A549 (cell line): ENCODE measurements around the gene UFC1. TPM values are rescaled to one million over a fixed set of nuclear protein-coding genes. Genes with fewer than 3 reads are reported as not detected.
A peak's percentile ranks its signal among the peaks of the same experiment; 100 is the strongest.

ENCODE experiments used
- ATAC-seq, 2 experiments: fragments of 200-7000 bp in 1 of 2; fragments of >200 bp in 1 of 2; cut with Nextera tagmentation in 1 of 2; cut with Tn5 transposase in 1 of 2; 3 replicates each; pipeline versions ENCODE4 v1.8.0 to v1.9.1; 2018 to 2020; ENCODE audit warnings: mild to moderate bottlenecking in 1 of 2, moderate library complexity in 1 of 2
- CTCF ChIA-PET: fragments of 300-600 bp; sonication (Branson Sonifier 250); formaldehyde crosslinking; extraction: SDS; loops from one replicate; lab custom pipeline; 2021; ENCODE audit warnings: antibody characterized with exemption, inconsistent platforms; lab: Yijun Ruan, JAX
- POLR2A ChIA-PET: fragments of 350-600 bp; formaldehyde crosslinking; extraction: SDS; loops from one replicate; lab custom pipeline; 2021; ENCODE audit warnings: antibody characterized with exemption, inconsistent platforms; lab: Yijun Ruan, JAX
- DNase-seq, 2 experiments: peaks; one replicate each; pipeline versions ENCODE4 v3.0.0 to v3.0.0-alpha.2; 2011 to 2016; ENCODE audit warnings: low read depth in 1 of 2, low spot score in 1 of 2
- FAIRE-seq: peaks from 2 replicates; lab custom pipeline; 2011; peaks lifted over from hg19 to GRCh38; lab: Jason Lieb, UNC
- H3K27ac ChIP-seq, 2 experiments: fragments of >200 bp; sonication (Bioruptor Twin); formaldehyde crosslinking; 3 replicates each; pipeline ENCODE4 v1.5.1; 2016 to 2017
- H3K4me1 ChIP-seq: fragments of >200 bp; sonication (Bioruptor Twin); formaldehyde crosslinking; 3 replicates; pipeline ENCODE4 v1.6.1; 2016
- H3K4me2 ChIP-seq: fragments of >200 bp; sonication (Bioruptor Twin); formaldehyde crosslinking; 3 replicates; pipeline ENCODE4 v1.6.1; 2016
- H3K4me3 ChIP-seq: fragments of >200 bp; sonication (Bioruptor Twin); formaldehyde crosslinking; 3 replicates; pipeline ENCODE4 v1.5.1; 2016
- H3K9me3 ChIP-seq: fragments of >200 bp; sonication (Bioruptor Twin); formaldehyde crosslinking; 3 replicates; pipeline ENCODE4 v1.6.1; 2016
- CEBPB ChIP-seq, 2 experiments: fragments of >200 bp in 1 of 2; sonication (Bioruptor Twin) in 1 of 2; formaldehyde crosslinking in 1 of 2; IDR thresholded peaks; 2 replicates each; pipeline ENCODE4 v1.6.1; 2012 to 2016
- CHD2 ChIP-seq: fragments of 150-350 bp; IDR thresholded peaks from 2 replicates; pipeline ENCODE4 v1.6.1; 2014; ENCODE audit warnings: low read length; ENCODE audit not compliant: partially characterized antibody
- CHD4 ChIP-seq: fragments of 200-600 bp; sonication (generic); IDR thresholded peaks from 2 replicates; pipeline ENCODE4 v1.6.1; 2016; ENCODE audit warnings: antibody characterized with exemption, mild to moderate bottlenecking, borderline replicate concordance
- EHF ChIP-seq: fragments of 250-450 bp; sonication (Bioruptor Pico); IDR thresholded peaks from 2 replicates; pipeline ENCODE4 v1.5.0; 2020; ENCODE audit warnings: mild to moderate bottlenecking
- EHMT2 ChIP-seq: fragments of 200-600 bp; sonication (generic); IDR thresholded peaks from 2 replicates; pipeline ENCODE4 v1.6.1; 2016; ENCODE audit warnings: antibody characterized with exemption, low read depth, mild to moderate bottlenecking, moderate library complexity
- GATA3 ChIP-seq: IDR thresholded peaks from 2 replicates; pipeline ENCODE4 v1.6.1; 2012; ENCODE audit warnings: borderline replicate concordance
- HDAC2 ChIP-seq: fragments of 200-600 bp; sonication (generic); IDR thresholded peaks from 2 replicates; pipeline ENCODE4 v1.6.1; 2016
- HOXB13 ChIP-seq: fragments of 250-450 bp; sonication (Bioruptor Pico); IDR thresholded peaks from 2 replicates; pipeline ENCODE4 v1.5.0; 2020; ENCODE audit warnings: low read depth, mild to moderate bottlenecking, moderate library complexity
- HOXB5 ChIP-seq: fragments of 250-450 bp; sonication (Bioruptor Pico); IDR thresholded peaks from 2 replicates; pipeline ENCODE4 v1.5.0; 2020; ENCODE audit warnings: mild to moderate bottlenecking, moderate library complexity
- JUN ChIP-seq, 2 experiments: fragments of >200 bp; sonication (Bioruptor Twin); formaldehyde crosslinking; IDR thresholded peaks; 2 replicates in 1 of 2; 3 replicates in 1 of 2; pipeline ENCODE4 v1.6.1; 2016 to 2017
- JUNB ChIP-seq: fragments of >200 bp; sonication (Bioruptor Twin); formaldehyde crosslinking; IDR thresholded peaks from 2 replicates; pipeline ENCODE4 v1.6.1; 2016
- KDM1A ChIP-seq: fragments of 200-600 bp; sonication (generic); IDR thresholded peaks from 2 replicates; pipeline ENCODE4 v1.6.1; 2016; ENCODE audit warnings: low read depth, mild to moderate bottlenecking
- KDM5A ChIP-seq: fragments of 200-600 bp; sonication (generic); IDR thresholded peaks from 2 replicates; pipeline ENCODE4 v1.6.1; 2016; ENCODE audit warnings: antibody characterized with exemption, mild to moderate bottlenecking
- MAZ ChIP-seq: fragments of 150-350 bp; IDR thresholded peaks from 2 replicates; pipeline ENCODE4 v1.6.1; 2014; ENCODE audit warnings: antibody characterized with exemption, low read depth, low read length, borderline replicate concordance
- NFE2L2 ChIP-seq: fragments of 150-350 bp; conservative IDR thresholded peaks from 2 replicates; pipeline ENCODE4 v1.6.1; 2014; ENCODE audit warnings: low read length
- POLR2AphosphoS2 ChIP-seq: conservative IDR thresholded peaks from 2 replicates; pipeline ENCODE4 v1.6.1; 2012; ENCODE audit warnings: low read length, improper control_type of control experiment, inconsistent platforms
- RAD21 ChIP-seq, 2 experiments: fragments of >200 bp in 1 of 2; sonication (Bioruptor Twin) in 1 of 2; formaldehyde crosslinking in 1 of 2; IDR thresholded peaks in 1 of 2; conservative IDR thresholded peaks in 1 of 2; 2 replicates in 1 of 2; 3 replicates in 1 of 2; pipeline ENCODE4 v1.6.1; 2012 to 2018; ENCODE audit warnings: inconsistent platforms in 1 of 2
- RARB ChIP-seq: fragments of 250-450 bp; sonication (Bioruptor Pico); IDR thresholded peaks from 2 replicates; pipeline ENCODE4 v1.8.0; 2021; ENCODE audit warnings: mild to moderate bottlenecking, moderate library complexity
- RCOR1 ChIP-seq: fragments of 150-350 bp; IDR thresholded peaks from 2 replicates; pipeline ENCODE4 v1.6.1; 2014; ENCODE audit warnings: antibody characterized with exemption, low read length, low read depth
- RNF2 ChIP-seq: fragments of 200-600 bp; sonication (generic); IDR thresholded peaks from 2 replicates; pipeline ENCODE4 v1.6.1; 2016; ENCODE audit warnings: low read depth, mild to moderate bottlenecking, antibody characterized with exemption, moderate library complexity, borderline replicate concordance
- ZC3H11A ChIP-seq: fragments of 450-650 bp; IDR thresholded peaks from 2 replicates; pipeline ENCODE4 v1.6.1; 2014; ENCODE audit warnings: antibody characterized with exemption, mild to moderate bottlenecking
- ZNF302 ChIP-seq: fragments of 250-450 bp; sonication (Bioruptor Pico); IDR thresholded peaks from 2 replicates; pipeline ENCODE4 v1.9.0; 2021; ENCODE audit warnings: inconsistent platforms, mild to moderate bottlenecking, moderate library complexity
- ZSCAN20 ChIP-seq: fragments of 250-450 bp; sonication (Bioruptor Pico); IDR thresholded peaks from 2 replicates; pipeline ENCODE4 v1.8.0; 2022; ENCODE audit warnings: mild to moderate bottlenecking, moderate library complexity
- WGBS: methylation state at CpG from one replicate; pipeline ENCODE4 v1.1.6; 2017; ENCODE audit errors: missing lambda C conversion rate; 5-methylcytosine and 5-hydroxymethylcytosine counted together
- polyA plus RNA-seq, 4 experiments: library from polyadenylated mRNA; depleted of rRNA in 3 of 4; stranded (reverse); fragments of >200 nt; fragmentation: RNase III in 1 of 4; extraction: RNeasy Plus Mini Kit Qiagen cat#74134 plus additional on column Dnase treatment in 1 of 4; gene quantifications; 2 replicates in 3 of 4; 3 replicates in 1 of 4; pipeline ENCODE4 v1.2.3, GENCODE V29; 2011 to 2017
- TF ChIP-seq, protein P1 (sequence below): IDR thresholded peaks from 2 replicates; pipeline ENCODE4 v1.6.1; 2012
- TF ChIP-seq, protein P2 (sequence below): fragments of 450-650 bp; IDR thresholded peaks from 2 replicates; pipeline ENCODE4 v1.6.1; 2014; ENCODE audit warnings: antibody characterized with exemption
- TF ChIP-seq, protein P3 (sequence below): fragments of 250-450 bp; sonication (Bioruptor Pico); IDR thresholded peaks from 2 replicates; pipeline ENCODE4 v1.5.0; 2021; ENCODE audit warnings: mild to moderate bottlenecking, moderate library complexity, borderline replicate concordance
- TF ChIP-seq, protein P4 (sequence below): fragments of >200 bp; sonication (Bioruptor Twin); formaldehyde crosslinking; IDR thresholded peaks from 3 replicates; pipeline ENCODE4 v1.6.1; 2016
- TF ChIP-seq, protein P5 (sequence below): fragments of >200 bp; sonication (Bioruptor Twin); formaldehyde crosslinking; IDR thresholded peaks from 2 replicates; pipeline ENCODE4 v1.6.1; 2016
- TF ChIP-seq, protein P6 (sequence below): IDR thresholded peaks from 2 replicates; pipeline ENCODE4 v1.6.1; 2012; ENCODE audit warnings: low read depth, borderline replicate concordance

Gene UFC1
- polyA plus RNA-seq, 2 of the 4 experiments (the other 2 are of a cell fraction): 115 to 153 TPM

DNA sequence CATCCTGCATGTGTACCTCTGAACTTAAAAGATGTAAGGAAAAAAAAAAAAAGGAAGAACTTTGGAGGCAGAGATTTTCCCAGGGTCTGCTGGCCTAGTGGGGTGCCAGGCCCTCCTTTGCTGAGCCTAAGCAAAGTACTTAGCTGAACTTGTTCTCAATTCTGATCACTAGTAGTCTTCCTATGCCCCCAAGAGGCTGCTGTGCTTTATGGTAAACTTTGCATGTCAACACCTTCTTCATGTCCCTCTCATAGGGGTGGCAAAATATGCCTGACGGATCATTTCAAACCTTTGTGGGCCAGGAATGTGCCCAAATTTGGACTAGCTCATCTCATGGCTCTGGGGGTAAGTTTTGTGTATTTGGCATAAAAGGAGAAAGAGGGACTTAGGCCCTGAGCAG, 4.1 kb downstream of the UFC1 start:
- ATAC-seq (no peak), FAIRE-seq (no peak), DNase-seq (no peak)
- H3K4me2 ChIP-seq: no peak overlapping the region
- ChIA-PET POLR2A (interaction anchor here (1.5 kb wide), 1 partner anchor 8 kb away, joined by 5 read pairs; the partner anchor contains the start of gene PPOX), CTCF (interaction anchor here (0.5 to 7.9 kb wide), 13 partner anchors 9 to 923 kb away, joined by 3 to 59 read pairs (median 5); partner anchors contain the start of genes DEDD and PPOX)
- H3K4me1 ChIP-seq: peaks cover 16% of the 10 kb centered on the region
- no peaks in the 10 kb centered on the region for H3K9me3 ChIP-seq
- 94% methylated on average over 1 of the region's 1 CpG for WGBS
- no peak for TF ChIP-seq CHD2
- no peak for TF ChIP-seq CHD4
- TF ChIP-seq KDM5A: no peak
- TF ChIP-seq, protein P1, sequence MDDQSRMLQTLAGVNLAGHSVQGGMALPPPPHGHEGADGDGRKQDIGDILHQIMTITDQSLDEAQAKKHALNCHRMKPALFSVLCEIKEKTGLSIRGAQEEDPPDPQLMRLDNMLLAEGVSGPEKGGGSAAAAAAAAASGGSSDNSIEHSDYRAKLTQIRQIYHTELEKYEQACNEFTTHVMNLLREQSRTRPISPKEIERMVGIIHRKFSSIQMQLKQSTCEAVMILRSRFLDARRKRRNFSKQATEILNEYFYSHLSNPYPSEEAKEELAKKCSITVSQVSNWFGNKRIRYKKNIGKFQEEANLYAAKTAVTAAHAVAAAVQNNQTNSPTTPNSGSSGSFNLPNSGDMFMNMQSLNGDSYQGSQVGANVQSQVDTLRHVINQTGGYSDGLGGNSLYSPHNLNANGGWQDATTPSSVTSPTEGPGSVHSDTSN: no peak
- TF ChIP-seq CEBPB (IDR thresholded peaks at IDR 0.05): no peak
- TF ChIP-seq JUNB: no peak
- TF ChIP-seq, protein P2, sequence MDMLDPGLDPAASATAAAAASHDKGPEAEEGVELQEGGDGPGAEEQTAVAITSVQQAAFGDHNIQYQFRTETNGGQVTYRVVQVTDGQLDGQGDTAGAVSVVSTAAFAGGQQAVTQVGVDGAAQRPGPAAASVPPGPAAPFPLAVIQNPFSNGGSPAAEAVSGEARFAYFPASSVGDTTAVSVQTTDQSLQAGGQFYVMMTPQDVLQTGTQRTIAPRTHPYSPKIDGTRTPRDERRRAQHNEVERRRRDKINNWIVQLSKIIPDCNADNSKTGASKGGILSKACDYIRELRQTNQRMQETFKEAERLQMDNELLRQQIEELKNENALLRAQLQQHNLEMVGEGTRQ: no peak
- no peak for TF ChIP-seq POLR2AphosphoS2
- no peak for TF ChIP-seq HOXB5 (CRISPR knock-in tag)
- TF ChIP-seq NFE2L2: no peak
- no peak for TF ChIP-seq RARB (CRISPR knock-in tag)
- no peak for TF ChIP-seq KDM1A
- no peak for TF ChIP-seq MAZ
- no peak for TF ChIP-seq RNF2
- no peak for TF ChIP-seq JUN (IDR thresholded peaks at IDR 0.05)
- H3K4me3 ChIP-seq: no peak overlapping the region
- H3K27ac ChIP-seq: no peak overlapping the region

DNA sequence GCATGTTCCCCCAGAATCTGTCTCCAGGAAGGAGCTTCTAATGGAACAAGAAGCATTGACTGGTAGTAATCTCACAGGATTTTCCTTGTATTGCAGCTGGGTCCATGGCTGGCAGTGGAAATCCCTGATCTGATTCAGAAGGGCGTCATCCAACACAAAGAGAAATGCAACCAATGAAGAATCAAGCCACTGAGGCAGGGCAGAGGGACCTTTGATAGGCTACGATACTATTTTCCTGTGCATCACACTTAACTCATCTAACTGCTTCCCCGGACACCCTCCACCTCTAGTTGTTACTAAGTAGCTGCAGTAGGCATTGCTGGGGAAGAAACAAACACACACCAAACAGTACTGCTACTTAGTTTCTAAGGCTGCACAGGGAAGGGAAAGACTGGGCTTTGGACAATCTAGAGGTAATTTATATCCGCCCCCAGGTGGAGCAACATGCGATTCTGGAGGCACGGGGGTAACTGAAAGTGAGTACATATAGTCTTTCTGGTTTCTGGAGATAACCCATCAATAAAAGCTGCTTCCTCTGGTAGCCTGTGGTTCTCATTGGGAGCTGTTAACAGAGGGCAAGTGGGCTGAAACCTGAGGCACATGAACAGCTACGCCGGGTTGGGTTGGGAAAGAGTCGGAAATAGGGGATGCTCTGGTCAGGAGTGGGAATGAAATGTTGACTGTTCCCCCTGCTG, 4.7 kb downstream of the UFC1 start:
- 46% methylated on average over 9 of the region's 9 CpGs for WGBS
- TF ChIP-seq GATA3 (no peak), ZNF302 (CRISPR knock-in tag) (no peak), ZC3H11A (no peak), ZSCAN20 (CRISPR knock-in tag) (no peak), HOXB5 (CRISPR knock-in tag) (no peak), EHMT2 (no peak), EHF (no peak), RCOR1 (no peak), RAD21 (conservative IDR thresholded peaks at IDR 0.05 in 1 of 2, IDR thresholded peaks at IDR 0.05 in 1 of 2) (no peak), POLR2AphosphoS2 (no peak), HDAC2 (no peak), HOXB13 (no peak), CHD4 (no peak), RARB (CRISPR knock-in tag) (no peak)
- TF ChIP-seq, protein P3, sequence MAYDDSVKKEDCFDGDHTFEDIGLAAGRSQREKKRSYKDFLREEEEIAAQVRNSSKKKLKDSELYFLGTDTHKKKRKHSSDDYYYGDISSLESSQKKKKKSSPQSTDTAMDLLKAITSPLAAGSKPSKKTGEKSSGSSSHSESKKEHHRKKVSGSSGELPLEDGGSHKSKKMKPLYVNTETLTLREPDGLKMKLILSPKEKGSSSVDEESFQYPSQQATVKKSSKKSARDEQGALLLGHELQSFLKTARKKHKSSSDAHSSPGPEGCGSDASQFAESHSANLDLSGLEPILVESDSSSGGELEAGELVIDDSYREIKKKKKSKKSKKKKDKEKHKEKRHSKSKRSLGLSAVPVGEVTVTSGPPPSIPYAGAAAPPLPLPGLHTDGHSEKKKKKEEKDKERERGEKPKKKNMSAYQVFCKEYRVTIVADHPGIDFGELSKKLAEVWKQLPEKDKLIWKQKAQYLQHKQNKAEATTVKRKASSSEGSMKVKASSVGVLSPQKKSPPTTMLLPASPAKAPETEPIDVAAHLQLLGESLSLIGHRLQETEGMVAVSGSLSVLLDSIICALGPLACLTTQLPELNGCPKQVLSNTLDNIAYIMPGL (CRISPR knock-in tag): no peak
- TF ChIP-seq, protein P4, sequence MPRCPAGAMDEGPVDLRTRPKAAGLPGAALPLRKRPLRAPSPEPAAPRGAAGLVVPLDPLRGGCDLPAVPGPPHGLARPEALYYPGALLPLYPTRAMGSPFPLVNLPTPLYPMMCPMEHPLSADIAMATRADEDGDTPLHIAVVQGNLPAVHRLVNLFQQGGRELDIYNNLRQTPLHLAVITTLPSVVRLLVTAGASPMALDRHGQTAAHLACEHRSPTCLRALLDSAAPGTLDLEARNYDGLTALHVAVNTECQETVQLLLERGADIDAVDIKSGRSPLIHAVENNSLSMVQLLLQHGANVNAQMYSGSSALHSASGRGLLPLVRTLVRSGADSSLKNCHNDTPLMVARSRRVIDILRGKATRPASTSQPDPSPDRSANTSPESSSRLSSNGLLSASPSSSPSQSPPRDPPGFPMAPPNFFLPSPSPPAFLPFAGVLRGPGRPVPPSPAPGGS: no peak
- TF ChIP-seq, protein P5, sequence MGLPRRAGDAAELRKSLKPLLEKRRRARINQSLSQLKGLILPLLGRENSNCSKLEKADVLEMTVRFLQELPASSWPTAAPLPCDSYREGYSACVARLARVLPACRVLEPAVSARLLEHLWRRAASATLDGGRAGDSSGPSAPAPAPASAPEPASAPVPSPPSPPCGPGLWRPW: no peak
- TF ChIP-seq, protein P2: no peak
- TF ChIP-seq, protein P6, sequence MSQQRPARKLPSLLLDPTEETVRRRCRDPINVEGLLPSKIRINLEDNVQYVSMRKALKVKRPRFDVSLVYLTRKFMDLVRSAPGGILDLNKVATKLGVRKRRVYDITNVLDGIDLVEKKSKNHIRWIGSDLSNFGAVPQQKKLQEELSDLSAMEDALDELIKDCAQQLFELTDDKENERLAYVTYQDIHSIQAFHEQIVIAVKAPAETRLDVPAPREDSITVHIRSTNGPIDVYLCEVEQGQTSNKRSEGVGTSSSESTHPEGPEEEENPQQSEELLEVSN: no peak
- Histone ChIP-seq H3K9me3 (no peaks in the 10 kb centered on the region), H3K4me3 (peak overlapping the region; percentile 97), H3K27ac (peak overlapping the region; percentile 98), H3K4me2 (peak overlapping the region; percentile 87), H3K4me1 (peaks cover 14% of the 10 kb centered on the region)
- ChIA-PET CTCF (interaction anchor here (0.7 to 7.9 kb wide), 12 partner anchors 8 to 169 kb away, joined by 3 to 59 read pairs (median 6); partner anchors contain the start of genes DEDD and PPOX), POLR2A (interaction anchor here (0.5 to 1.5 kb wide), 3 partner anchors 7 to 147 kb away, joined by 3 to 5 read pairs (median 3); partner anchors contain the start of gene PPOX)
- DNase-seq (no peak), FAIRE-seq (no peak), ATAC-seq (no peak; a peak in 1 of 6 replicates)
